Right ventricle myocardium inferior (tissue), 1 donor: ENCODE data around the gene KRT78. TPM values are rescaled to one million over a fixed set of nuclear protein-coding genes. Genes with fewer than 3 reads are reported as not detected.
"Not testable (repeated sequence)": the region's sequence is repeated elsewhere in the genome, so short reads cannot be mapped to it uniquely, and the experiment has no call there.

ENCODE experiments used
- ATAC-seq: fragments of 200-7000 bp; cut with Tn5 transposase; one replicate; pipeline ENCODE4 v1.9.1; 2020; ENCODE audit warnings: mild to moderate bottlenecking, moderate library complexity
- DNase-seq: peaks from one replicate; pipeline ENCODE4 v3.0.0; 2021; ENCODE audit errors: missing footprints
- intact Hi-C: fragments of 100-400 bp; cut with DNase I; formaldehyde crosslinking; loops from one replicate; pipeline ENCODE4 v1.11.0; 2022
- long read RNA-seq: library from polyadenylated mRNA; unstranded; transcript quantifications from one replicate; pipeline ENCODE4 v2.0.0, GENCODE V29; 2021
- total RNA-seq: library from RNA; stranded (reverse); fragmentation: NEBNext Ultra II Directional; extraction: Animal tissue kit (Norgen Biotek cat#: 25700); gene quantifications from one replicate; pipeline ENCODE4 v1.2.1, GENCODE V29; 2021
- donor health status: DM: no; HTN: yes; CAD: no; lungs with severe emphysema.

Gene KRT78
- not detected for total RNA-seq
- long read RNA-seq = 0 reads

GRCh38 chr12:52848661-52849255, at the start of gene KRT78:
KRT78 (minus strand) TSS chr12:52848994; CDS start chr12:52848930, 64 bp downstream.
- intact Hi-C loops = no loop called here
- no peak for ATAC-seq
- DNase-seq = no peak

GRCh38 chr12:52896190-52897100, 47.7 kb upstream of the KRT78 start:
- no peak for ATAC-seq
- no peak for DNase-seq
- intact Hi-C loops = no loop called here

- ATAC-seq (no peak), DNase-seq (peak; percentile 45)
- intact Hi-C loops = no loop called here
These were observed 47.0 kb upstream of the KRT78 start for GRCh38 chr12:52895726-52896189.

- DNase-seq (no peak), ATAC-seq (no peak)
- intact Hi-C loops = no loop called here
These were observed 44.2 kb upstream of the KRT78 start for GRCh38 chr12:52892974-52893373.

- peak; percentile 42 for DNase-seq
- intact Hi-C loops = no loop called here
- no peak for ATAC-seq
These were observed 43.5 kb upstream of the KRT78 start for GRCh38 chr12:52892207-52892852.

- intact Hi-C loops = no loop called here
- DNase-seq (no peak), ATAC-seq (no peak)
These were observed 42.2 kb upstream of the KRT78 start for GRCh38 chr12:52891044-52891443.

- peak; percentile 1 for DNase-seq
- intact Hi-C loops = no loop called here
- no peak for ATAC-seq
These were observed 41.6 kb upstream of the KRT78 start for GRCh38 chr12:52890417-52890816.

- intact Hi-C loops = loop anchor here (1.0 to 5.0 kb wide), 2 partner anchors 43 to 97 kb away; no protein-coding TSS in a partner anchor
- ATAC-seq = peak; percentile 74
- peak; percentile 88 for DNase-seq
These were observed 35.9 kb upstream of the KRT78 start for GRCh38 chr12:52884526-52885293.

- intact Hi-C loops = loop anchor here (1.0 kb wide), 1 partner anchor 508 kb away; no protein-coding TSS in a partner anchor
- peak; percentile 48 for DNase-seq
- ATAC-seq = not testable (repeated sequence)
These were observed 31.7 kb upstream of the KRT78 start for GRCh38 chr12:52880499-52880898.

GRCh38 chr12:52879394-52880351, 30.9 kb upstream of the KRT78 start:
- DNase-seq (peak; percentile 80), ATAC-seq (peak; percentile 89)
- intact Hi-C loops = loop anchor here (1.0 to 2.0 kb wide), 3 partner anchors 296 to 723 kb away; no protein-coding TSS in a partner anchor

- no peak for ATAC-seq
- intact Hi-C loops = loop anchor here (1.0 to 2.0 kb wide), 2 partner anchors 295 to 722 kb away; no protein-coding TSS in a partner anchor
- peak; percentile 61 for DNase-seq
These were observed 30.0 kb upstream of the KRT78 start for GRCh38 chr12:52878507-52879393.

GRCh38 chr12:52877242-52877641, 28.4 kb upstream of the KRT78 start:
- ATAC-seq = no peak
- intact Hi-C loops = no loop called here
- peak; percentile 34 for DNase-seq

GRCh38 chr12:52876372-52876771, 27.6 kb upstream of the KRT78 start:
- intact Hi-C loops = no loop called here
- DNase-seq (peak; percentile 46), ATAC-seq (no peak)

- intact Hi-C loops = no loop called here
- ATAC-seq (no peak), DNase-seq (peak; percentile 22)
These were observed 26.0 kb upstream of the KRT78 start for GRCh38 chr12:52874573-52875435.

GRCh38 chr12:52873832-52874572, 25.2 kb upstream of the KRT78 start:
- peak; percentile 85 for ATAC-seq
- DNase-seq = peak; percentile 88
- intact Hi-C loops = no loop called here
